MM.1S (cell line): ENCODE measurements around the gene ATP1A4.

Source experiments
- DNase-seq: peaks from one replicate; pipeline ENCODE4 v3.0.0-alpha.2; 2015
- H2AFZ ChIP-seq: fragments of 300-600 bp; sonication (generic); 2 replicates; pipeline ENCODE4 v1.6.0; 2016; ENCODE audit warnings: antibody characterized with exemption, low read length
- H3F3A ChIP-seq: fragments of 300-600 bp; sonication (generic); 2 replicates; pipeline ENCODE4 v1.6.1; 2016; ENCODE audit warnings: mild to moderate bottlenecking, antibody characterized with exemption, low read length, moderate library complexity, mixed read lengths; ENCODE audit not compliant: insufficient read depth
- H3K27ac ChIP-seq: fragments of 300-600 bp; sonication (generic); 2 replicates; pipeline ENCODE4 v1.5.1; 2016; ENCODE audit warnings: mild to moderate bottlenecking, low read length
- H3K27me3 ChIP-seq: fragments of 300-600 bp; sonication (generic); replicated peaks from 2 replicates; pipeline ENCODE4 v1.6.0; 2016; ENCODE audit warnings: low read length; ENCODE audit not compliant: insufficient read depth
- H3K36me3 ChIP-seq: fragments of 300-600 bp; sonication (generic); replicated peaks from 2 replicates; pipeline ENCODE4 v1.6.1; 2016; ENCODE audit warnings: mild to moderate bottlenecking, low read length, mixed read lengths; ENCODE audit not compliant: insufficient read depth
- H3K4me1 ChIP-seq: fragments of 300-600 bp; sonication (generic); 2 replicates; pipeline ENCODE4 v1.6.1; 2016; ENCODE audit warnings: low read length, mixed read lengths
- H3K4me2 ChIP-seq: fragments of 300-600 bp; sonication (generic); 2 replicates; pipeline ENCODE4 v1.6.0; 2016; ENCODE audit warnings: low read depth, low read length
- H3K4me3 ChIP-seq: fragments of 300-600 bp; sonication (generic); 2 replicates; pipeline ENCODE4 v1.5.1; 2016; ENCODE audit warnings: low read length, mixed read lengths
- H3K79me2 ChIP-seq: fragments of 300-600 bp; sonication (generic); 2 replicates; pipeline ENCODE4 v1.6.1; 2016; ENCODE audit warnings: mixed run types, low read length, mixed read lengths
- H3K9ac ChIP-seq: fragments of 300-600 bp; sonication (generic); 2 replicates; pipeline ENCODE4 v1.6.1; 2016; ENCODE audit warnings: low read length, mixed read lengths
- H3K9me2 ChIP-seq: fragments of 300-600 bp; sonication (generic); replicated peaks from 2 replicates; pipeline ENCODE4 v1.6.1; 2016; ENCODE audit warnings: mild to moderate bottlenecking, low read length, mixed read lengths; ENCODE audit not compliant: insufficient read depth
- H3K9me3 ChIP-seq: fragments of 300-600 bp; sonication (generic); replicated peaks from 2 replicates; pipeline ENCODE4 v1.6.1; 2016; ENCODE audit warnings: mild to moderate bottlenecking, low read length, mixed read lengths; ENCODE audit not compliant: insufficient read depth
- H4K20me1 ChIP-seq: fragments of 300-600 bp; sonication (generic); 2 replicates; pipeline ENCODE4 v1.6.1; 2016; ENCODE audit warnings: mild to moderate bottlenecking, low read length, moderate library complexity, mixed read lengths; ENCODE audit not compliant: insufficient read depth
- EZH2 ChIP-seq: fragments of 300-600 bp; sonication (generic); optimal IDR thresholded peaks from 2 replicates; pipeline ENCODE3; 2017; ENCODE audit warnings: low read depth, mild to moderate bottlenecking, antibody characterized with exemption, low read length, mixed read lengths
- EZH2phosphoT487 ChIP-seq: fragments of 300-600 bp; sonication (generic); IDR thresholded peaks from 2 replicates; pipeline ENCODE4 v1.6.1; 2018; ENCODE audit warnings: antibody characterized with exemption, low read length
- TF ChIP-seq, protein P1 (sequence below): fragments of 300-600 bp; sonication (generic); IDR thresholded peaks from 2 replicates; pipeline ENCODE4 v1.5.1; 2016; ENCODE audit warnings: antibody characterized with exemption, low read length, mixed read lengths

ATP1A4 gene

DNA sequence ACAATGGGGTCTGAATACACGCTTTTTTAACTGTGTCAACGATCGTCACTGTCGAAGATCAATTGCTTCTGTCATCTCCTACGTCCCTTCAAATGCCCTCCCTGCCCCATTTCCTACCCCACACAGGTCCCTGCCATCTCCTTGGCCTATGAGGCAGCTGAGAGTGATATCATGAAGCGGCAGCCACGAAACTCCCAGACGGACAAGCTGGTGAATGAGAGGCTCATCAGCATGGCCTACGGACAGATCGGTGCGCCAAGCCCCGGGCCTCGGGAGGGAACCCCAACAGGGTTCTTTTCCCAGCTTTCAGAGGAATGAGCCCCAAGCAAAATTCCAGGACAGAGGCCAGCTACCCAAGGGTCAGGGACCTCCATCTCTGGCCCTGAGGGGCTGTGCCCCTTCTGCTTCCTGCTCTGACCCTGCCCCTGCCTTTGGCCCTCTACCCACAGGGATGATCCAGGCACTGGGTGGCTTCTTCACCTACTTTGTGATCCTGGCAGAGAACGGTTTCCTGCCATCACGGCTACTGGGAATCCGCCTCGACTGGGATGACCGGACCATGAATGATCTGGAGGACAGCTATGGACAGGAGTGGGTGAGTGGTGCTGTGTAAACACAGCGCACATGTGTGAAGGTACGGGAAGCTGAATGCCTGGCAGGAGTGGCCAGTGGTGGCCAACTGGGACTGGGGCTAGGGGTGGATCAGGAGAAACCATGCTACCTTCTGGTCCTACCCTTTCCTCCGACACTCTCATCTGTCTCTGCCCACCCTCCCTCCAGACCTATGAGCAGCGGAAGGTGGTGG is 15.1 kb upstream of the ATP1A4 start:
- TF ChIP-seq, protein P1, sequence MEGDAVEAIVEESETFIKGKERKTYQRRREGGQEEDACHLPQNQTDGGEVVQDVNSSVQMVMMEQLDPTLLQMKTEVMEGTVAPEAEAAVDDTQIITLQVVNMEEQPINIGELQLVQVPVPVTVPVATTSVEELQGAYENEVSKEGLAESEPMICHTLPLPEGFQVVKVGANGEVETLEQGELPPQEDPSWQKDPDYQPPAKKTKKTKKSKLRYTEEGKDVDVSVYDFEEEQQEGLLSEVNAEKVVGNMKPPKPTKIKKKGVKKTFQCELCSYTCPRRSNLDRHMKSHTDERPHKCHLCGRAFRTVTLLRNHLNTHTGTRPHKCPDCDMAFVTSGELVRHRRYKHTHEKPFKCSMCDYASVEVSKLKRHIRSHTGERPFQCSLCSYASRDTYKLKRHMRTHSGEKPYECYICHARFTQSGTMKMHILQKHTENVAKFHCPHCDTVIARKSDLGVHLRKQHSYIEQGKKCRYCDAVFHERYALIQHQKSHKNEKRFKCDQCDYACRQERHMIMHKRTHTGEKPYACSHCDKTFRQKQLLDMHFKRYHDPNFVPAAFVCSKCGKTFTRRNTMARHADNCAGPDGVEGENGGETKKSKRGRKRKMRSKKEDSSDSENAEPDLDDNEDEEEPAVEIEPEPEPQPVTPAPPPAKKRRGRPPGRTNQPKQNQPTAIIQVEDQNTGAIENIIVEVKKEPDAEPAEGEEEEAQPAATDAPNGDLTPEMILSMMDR: no peak
- no peak for TF ChIP-seq EZH2phosphoT487
- TF ChIP-seq EZH2: no peak
- H4K20me1 ChIP-seq: no peaks in the 10 kb centered on the region
- H3K9ac ChIP-seq: no peak overlapping the region
- H3K27me3 ChIP-seq: no peaks in the 10 kb centered on the region
- no peaks in the 10 kb centered on the region for H3K9me3 ChIP-seq
- H3K4me3 ChIP-seq: no peak overlapping the region
- H3K36me3 ChIP-seq: no peaks in the 10 kb centered on the region
- no peaks in the 10 kb centered on the region for H3K4me1 ChIP-seq
- H3K79me2 ChIP-seq: no peaks in the 10 kb centered on the region
- H3K27ac ChIP-seq: no peak overlapping the region
- no peaks in the 10 kb centered on the region for H3F3A ChIP-seq
- H3K9me2 ChIP-seq: no peaks in the 10 kb centered on the region
- no peak for DNase-seq
- no peak overlapping the region for H3K4me2 ChIP-seq
- H2AFZ ChIP-seq: no peak overlapping the region

DNA sequence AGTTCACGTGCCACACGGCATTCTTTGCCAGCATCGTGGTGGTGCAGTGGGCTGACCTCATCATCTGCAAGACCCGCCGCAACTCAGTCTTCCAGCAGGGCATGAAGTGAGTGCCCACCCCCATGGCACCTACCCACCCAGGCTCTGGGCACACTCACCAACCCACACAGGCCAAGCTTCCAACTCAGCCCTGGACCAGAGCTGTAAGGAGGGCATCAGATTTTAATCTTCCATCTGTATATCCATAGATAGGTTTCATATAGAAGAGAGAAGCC is 14.5 kb upstream of the ATP1A4 start:
- Histone ChIP-seq H3K4me2 (no peak overlapping the region), H3K9me2 (no peaks in the 10 kb centered on the region), H3F3A (no peaks in the 10 kb centered on the region), H3K36me3 (no peaks in the 10 kb centered on the region), H4K20me1 (no peaks in the 10 kb centered on the region), H3K27ac (no peak overlapping the region), H3K4me3 (no peak overlapping the region), H2AFZ (no peak overlapping the region), H3K27me3 (no peaks in the 10 kb centered on the region), H3K79me2 (no peaks in the 10 kb centered on the region), H3K9ac (no peak overlapping the region), H3K4me1 (no peaks in the 10 kb centered on the region), H3K9me3 (no peaks in the 10 kb centered on the region)
- no peak for DNase-seq
- TF ChIP-seq, protein P1: no peak
- TF ChIP-seq EZH2phosphoT487 (no peak), EZH2 (no peak)

DNA sequence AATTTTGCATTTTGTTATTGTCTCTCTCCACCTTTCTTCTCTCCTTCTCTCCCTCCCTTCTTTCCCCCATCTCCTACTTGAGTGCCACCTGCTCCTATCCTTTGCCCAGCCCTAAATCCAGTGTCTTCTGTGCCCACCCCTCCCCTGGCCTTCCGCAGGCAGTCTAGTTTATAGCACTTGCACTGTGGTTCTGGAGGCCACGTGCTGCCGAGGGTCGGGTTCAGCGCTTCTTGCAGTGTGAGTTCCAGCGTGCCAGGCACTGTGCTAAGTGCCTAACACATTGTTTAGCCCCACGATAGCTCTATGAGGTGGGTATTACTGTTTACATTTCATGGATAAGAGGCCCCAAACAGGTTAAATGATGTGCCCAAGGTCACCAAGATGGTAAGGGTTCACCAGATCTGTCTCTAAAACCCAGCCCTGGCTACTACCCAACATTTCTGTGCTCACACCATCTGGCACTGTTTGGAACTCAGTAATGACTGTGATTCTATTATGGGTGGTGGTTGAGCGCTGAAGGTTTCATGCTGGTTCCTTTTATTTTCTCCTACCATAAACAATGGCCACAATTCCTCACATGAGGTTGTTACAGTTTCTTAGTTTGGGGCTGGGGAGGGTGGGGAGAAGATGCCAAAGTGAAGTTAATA is 14.1 kb upstream of the ATP1A4 start:
- Histone ChIP-seq H3F3A (no peaks in the 10 kb centered on the region), H3K27me3 (no peaks in the 10 kb centered on the region), H3K9me3 (no peaks in the 10 kb centered on the region), H3K4me2 (no peak overlapping the region), H3K9ac (no peak overlapping the region), H2AFZ (no peak overlapping the region), H3K4me3 (no peak overlapping the region), H3K36me3 (no peaks in the 10 kb centered on the region), H3K79me2 (no peaks in the 10 kb centered on the region), H4K20me1 (no peaks in the 10 kb centered on the region), H3K4me1 (no peaks in the 10 kb centered on the region), H3K9me2 (no peaks in the 10 kb centered on the region), H3K27ac (no peak overlapping the region)
- TF ChIP-seq EZH2phosphoT487 (no peak), EZH2 (no peak)
- TF ChIP-seq, protein P1: no peak
- DNase-seq: no peak
